ENCODE results near the gene PLK3.

PLK3 gene

DNA sequence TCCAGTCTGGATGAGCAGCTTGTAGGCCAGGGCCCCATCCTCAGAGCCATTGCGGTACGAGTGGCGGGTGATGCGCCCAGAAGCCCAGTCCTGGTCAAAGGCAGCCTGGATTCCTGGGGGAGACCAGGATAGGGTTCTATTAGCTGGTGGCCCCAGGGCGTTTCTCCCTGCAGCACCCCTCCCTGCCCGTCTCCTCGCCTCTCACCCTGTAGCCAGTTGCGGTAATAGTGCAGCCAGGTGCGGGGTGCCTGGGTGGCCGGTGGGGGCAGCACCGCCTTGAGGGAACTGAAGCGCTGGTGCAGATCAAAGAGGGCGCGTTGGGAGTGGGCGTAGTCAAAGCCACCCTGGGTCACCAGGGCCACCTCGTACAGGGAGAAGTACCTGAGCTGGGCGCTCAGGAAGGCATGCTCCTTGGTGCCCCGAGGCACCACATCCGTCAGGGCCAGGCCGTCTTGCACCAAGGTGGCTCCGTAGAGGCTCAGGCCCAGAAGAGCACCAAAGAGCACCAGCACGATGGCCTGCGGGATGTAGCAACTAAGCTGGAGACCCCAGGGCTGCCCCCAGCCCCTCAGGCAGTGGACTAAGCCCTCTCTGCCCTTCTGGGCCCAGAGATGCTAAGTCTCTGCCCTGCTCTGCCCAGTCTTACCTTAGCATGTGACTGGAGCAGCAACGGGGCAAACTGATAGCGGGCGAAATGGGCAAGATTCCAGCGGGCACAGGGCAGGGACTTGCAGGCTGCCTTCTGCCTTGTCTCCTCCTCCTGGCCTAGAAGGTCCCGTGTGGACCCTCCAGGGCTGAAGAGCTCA, 27.2 kb downstream of the PLK3 start:
- TF ChIP-seq, protein P1, sequence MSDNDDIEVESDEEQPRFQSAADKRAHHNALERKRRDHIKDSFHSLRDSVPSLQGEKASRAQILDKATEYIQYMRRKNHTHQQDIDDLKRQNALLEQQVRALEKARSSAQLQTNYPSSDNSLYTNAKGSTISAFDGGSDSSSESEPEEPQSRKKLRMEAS (IDR thresholded peaks at IDR 0.05; ENCODE audit: low read depth, low read length) = no peak
- DNase-seq (ENCODE audit: low read depth) = no peak
- no peak overlapping the region for H3K4me3 ChIP-seq (ENCODE audit: low read depth, low read length)

DNA sequence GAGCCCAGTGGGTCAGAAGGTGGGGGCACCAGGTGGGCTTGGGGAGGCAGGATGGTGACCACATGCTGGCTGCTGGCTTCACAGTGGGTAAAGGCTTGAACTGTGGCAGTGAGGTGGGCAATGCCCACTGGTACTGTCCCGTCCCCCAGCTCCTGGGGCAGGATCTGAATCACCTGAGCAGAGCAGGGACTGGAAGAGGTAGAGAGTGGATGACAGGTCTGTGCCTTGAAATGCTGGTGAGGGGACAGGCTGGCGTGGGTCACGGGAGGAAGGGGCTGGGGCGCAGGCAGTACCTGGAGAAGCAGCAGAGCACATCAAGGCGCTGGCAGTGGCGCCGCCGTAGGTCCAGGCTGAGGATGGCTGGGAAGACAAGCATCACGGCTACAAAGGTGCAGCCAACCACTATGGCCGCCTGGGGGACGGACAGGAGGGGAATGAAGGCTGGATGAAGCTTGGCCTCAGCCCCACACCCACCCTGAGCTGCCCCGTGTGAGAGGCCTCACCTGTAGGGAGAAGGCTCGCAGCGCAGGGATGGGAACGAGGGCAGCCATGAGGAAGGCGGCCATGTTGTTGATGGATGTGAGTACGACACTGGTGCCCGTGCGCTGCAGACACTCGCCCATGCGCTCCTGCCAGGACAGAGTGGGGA, 27.9 kb downstream of the PLK3 start:
- no peak overlapping the region for H3K4me3 ChIP-seq (ENCODE audit: low read depth, low read length)
- no peak for DNase-seq (ENCODE audit: low read depth)
- TF ChIP-seq, protein P1 (IDR thresholded peaks at IDR 0.05; ENCODE audit: low read depth, low read length) = no peak
- TF ChIP-seq POLR2A (IDR thresholded peaks at IDR 0.05; ENCODE audit: extremely low read depth, insufficient read length) (no peak), MYC (IDR thresholded peaks at IDR 0.05; ENCODE audit: low read depth, low read length) (no peak)
- TF ChIP-seq, protein P2, sequence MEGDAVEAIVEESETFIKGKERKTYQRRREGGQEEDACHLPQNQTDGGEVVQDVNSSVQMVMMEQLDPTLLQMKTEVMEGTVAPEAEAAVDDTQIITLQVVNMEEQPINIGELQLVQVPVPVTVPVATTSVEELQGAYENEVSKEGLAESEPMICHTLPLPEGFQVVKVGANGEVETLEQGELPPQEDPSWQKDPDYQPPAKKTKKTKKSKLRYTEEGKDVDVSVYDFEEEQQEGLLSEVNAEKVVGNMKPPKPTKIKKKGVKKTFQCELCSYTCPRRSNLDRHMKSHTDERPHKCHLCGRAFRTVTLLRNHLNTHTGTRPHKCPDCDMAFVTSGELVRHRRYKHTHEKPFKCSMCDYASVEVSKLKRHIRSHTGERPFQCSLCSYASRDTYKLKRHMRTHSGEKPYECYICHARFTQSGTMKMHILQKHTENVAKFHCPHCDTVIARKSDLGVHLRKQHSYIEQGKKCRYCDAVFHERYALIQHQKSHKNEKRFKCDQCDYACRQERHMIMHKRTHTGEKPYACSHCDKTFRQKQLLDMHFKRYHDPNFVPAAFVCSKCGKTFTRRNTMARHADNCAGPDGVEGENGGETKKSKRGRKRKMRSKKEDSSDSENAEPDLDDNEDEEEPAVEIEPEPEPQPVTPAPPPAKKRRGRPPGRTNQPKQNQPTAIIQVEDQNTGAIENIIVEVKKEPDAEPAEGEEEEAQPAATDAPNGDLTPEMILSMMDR (IDR thresholded peaks at IDR 0.05; ENCODE audit: low read depth, low read length) = no peak

DNA sequence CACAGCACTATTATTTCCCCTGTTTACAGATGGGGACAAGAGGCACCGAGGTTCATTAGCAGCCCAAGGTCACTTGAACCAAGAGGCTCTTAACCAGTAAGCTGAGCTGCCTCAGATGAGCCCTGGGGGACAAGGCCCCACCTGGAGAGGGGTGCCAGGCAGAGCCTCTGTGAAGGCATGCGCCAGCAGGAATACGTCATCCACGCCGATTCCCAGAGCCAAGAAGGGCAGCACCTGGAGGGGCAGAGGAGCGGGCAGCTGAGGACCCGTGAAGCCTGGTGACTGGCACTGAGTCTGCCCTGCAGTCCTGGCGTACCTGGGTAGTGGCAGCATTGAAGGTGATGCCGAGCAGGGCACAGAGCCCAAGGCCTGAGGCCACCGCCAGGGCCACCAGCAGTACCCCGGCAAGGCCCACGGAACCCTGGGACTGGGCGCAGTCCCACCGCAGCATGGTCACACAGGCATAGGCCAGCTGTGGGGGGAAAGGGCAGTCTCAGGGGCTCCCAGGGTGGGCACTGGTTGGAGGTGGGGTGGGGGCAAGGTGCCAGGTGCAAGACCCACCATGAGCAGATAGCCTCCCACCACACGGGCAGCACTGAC, 28.8 kb downstream of the PLK3 start:
- no peak overlapping the region for H3K4me3 ChIP-seq (ENCODE audit: low read depth, low read length)
- TF ChIP-seq, protein P1 (IDR thresholded peaks at IDR 0.05; ENCODE audit: low read depth, low read length) = no peak
- TF ChIP-seq MYC (IDR thresholded peaks at IDR 0.05; ENCODE audit: low read depth, low read length) (no peak), POLR2A (IDR thresholded peaks at IDR 0.05; ENCODE audit: extremely low read depth, insufficient read length) (no peak)
- TF ChIP-seq, protein P2 (IDR thresholded peaks at IDR 0.05; ENCODE audit: low read depth, low read length) = no peak
- DNase-seq (ENCODE audit: low read depth) = no peak

DNA sequence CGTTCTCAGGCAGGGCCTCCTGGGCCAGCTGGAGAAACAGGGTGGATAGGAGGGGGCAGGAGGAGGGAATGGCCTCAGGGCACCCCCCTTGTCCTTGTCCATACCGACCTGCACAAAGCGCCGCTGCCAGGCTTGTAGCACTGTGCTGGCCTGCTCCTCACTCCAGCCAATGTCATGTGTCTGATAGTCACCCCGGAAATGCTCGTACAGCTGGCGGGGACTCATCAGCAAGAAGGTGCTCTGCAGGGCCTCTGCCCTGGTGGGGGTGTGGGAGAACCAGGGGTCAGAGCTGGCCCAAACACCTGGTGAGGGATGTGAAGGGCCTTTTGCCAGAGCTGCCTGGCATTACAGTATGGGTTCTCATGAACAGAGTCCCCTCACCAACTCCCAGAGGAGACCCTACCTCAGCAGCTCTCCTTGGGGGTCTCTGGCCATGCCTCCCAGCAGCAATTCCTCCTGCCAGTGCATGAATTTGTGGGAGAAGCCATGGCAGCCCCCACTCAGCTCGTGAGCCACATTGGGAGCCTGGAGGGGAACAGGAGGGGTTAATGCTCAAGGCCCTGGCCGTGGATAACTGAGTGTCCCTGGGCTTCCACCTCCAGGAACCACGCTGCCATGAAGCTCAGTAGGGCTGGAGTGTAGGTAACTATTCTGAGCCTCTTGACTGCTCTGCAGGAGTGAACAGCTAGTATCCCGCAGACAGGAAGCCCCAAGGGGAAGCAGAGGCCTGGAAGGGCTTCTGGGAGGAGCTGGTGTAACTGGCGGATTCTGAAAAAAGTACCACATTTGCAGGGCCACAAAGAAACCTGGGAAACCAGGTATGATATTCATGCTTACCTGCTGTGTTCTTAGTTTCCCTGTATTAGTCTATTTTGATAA, 29.6 kb downstream of the PLK3 start:
- TF ChIP-seq, protein P2 (IDR thresholded peaks at IDR 0.05; ENCODE audit: low read depth, low read length) = no peak
- TF ChIP-seq MYC (IDR thresholded peaks at IDR 0.05; ENCODE audit: low read depth, low read length) = no peak
- TF ChIP-seq POLR2A (IDR thresholded peaks at IDR 0.05; ENCODE audit: extremely low read depth, insufficient read length) = no peak
- TF ChIP-seq, protein P1 (IDR thresholded peaks at IDR 0.05; ENCODE audit: low read depth, low read length) = no peak

DNA sequence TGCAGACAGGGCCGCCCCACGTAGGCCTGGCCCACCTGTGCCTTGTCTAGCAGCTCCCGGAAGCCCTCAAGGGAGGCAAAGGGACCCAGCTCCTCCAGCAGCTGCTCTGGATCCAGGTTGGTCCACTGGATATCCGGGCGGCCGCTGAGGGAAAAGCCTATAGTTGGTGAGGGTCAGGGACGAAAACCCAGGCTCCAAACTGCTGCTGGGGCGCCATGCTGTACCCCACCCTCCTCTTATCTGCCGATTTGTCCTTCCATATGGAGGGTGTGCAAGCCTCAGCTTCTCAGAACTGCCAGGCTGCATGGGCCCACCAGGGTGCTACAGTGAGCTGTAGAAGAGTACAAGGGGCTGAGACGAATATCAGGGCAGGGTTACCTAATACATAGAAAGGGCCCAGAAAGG, 30.7 kb downstream of the PLK3 start:
- no peak for DNase-seq (ENCODE audit: low read depth)
- TF ChIP-seq, protein P1 (IDR thresholded peaks at IDR 0.05; ENCODE audit: low read depth, low read length) = no peak
- TF ChIP-seq POLR2A (IDR thresholded peaks at IDR 0.05; ENCODE audit: extremely low read depth, insufficient read length) (no peak), MYC (IDR thresholded peaks at IDR 0.05; ENCODE audit: low read depth, low read length) (no peak)
- TF ChIP-seq, protein P2 (IDR thresholded peaks at IDR 0.05; ENCODE audit: low read depth, low read length) = no peak
- H3K4me3 ChIP-seq (ENCODE audit: low read depth, low read length) = no peak overlapping the region

More for the DNA sequence above, 29.6 kb downstream of the PLK3 start:
- no peak overlapping the region for H3K4me3 ChIP-seq (ENCODE audit: low read depth, low read length)
- DNase-seq (ENCODE audit: low read depth) = no peak

Measured in NB4 (cell line).